LNCAP (cell line): ENCODE data around the gene PRKCH.

Experiments
- CTCF ChIP-seq: fragments of 450-650 bp; IDR thresholded peaks from 2 replicates; pipeline ENCODE4 v1.5.1; 2017; ENCODE audit warnings: mild to moderate bottlenecking

Gene PRKCH

DNA sequence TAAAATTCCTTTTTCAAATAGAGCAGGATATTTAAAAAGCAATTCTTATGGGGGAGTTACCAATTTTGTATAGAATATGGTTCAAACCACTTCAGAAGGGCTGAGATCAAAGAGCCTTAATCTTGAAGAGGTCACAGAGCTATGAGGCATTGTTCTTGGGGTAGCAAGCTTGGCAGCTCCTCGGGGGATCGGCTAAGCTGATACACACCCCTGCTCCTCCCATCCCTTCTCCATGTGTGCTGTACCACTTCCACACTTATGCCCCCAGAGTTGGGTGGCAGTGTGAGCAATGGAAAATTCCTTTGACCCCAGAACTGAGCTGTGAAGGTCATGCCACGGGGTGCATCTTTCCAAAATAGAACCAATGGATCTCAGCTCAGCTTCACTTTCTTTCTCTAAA, 25.2 kb upstream of the PRKCH start:
- no peak for TF ChIP-seq CTCF

GRCh38 chr14:61296719-61297502, 24.5 kb upstream of the PRKCH start:
- TF ChIP-seq CTCF = peak; percentile 78

DNA sequence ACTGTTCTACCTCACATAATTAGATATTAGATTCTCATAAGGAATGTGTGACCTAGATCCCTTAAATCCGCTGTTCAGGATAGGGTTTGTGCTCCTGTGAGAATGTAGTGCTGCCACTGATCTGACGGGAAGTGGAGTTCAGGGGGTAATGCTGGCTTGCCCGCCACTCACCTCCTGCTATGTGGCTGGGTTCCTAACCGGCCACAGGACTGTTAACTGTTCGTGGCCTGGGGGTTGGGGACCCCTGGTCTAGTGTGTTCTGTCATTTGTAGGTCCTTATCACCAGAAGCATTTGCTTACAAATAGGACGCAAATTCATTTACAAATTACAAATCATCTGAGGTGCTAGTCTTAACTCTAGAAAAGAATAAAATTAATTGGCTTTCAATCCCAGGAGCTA, 23.8 kb upstream of the PRKCH start:
- TF ChIP-seq CTCF = no peak

DNA sequence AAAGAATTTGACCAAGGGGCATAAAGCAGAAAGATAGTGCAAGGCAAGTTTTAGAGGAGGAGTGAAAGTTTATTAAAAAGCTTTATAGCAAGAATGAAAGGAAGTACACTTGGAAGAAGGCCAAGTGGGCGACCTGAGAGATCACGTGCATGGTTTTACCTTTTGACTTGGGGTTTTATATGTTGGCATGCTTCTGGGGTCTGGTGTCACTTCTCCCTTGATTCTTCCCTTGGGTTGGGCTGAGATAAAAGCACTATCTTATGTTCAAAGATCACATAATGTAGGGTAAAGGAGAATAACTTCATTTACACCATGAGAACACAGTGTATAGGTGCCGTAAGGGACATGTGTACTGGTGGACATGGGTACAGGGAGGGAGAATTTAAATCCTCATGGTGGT, 22.6 kb upstream of the PRKCH start:
- no peak for TF ChIP-seq CTCF

GRCh38 chr14:61300209-61300608, 21.2 kb upstream of the PRKCH start:
- no peak for TF ChIP-seq CTCF

DNA sequence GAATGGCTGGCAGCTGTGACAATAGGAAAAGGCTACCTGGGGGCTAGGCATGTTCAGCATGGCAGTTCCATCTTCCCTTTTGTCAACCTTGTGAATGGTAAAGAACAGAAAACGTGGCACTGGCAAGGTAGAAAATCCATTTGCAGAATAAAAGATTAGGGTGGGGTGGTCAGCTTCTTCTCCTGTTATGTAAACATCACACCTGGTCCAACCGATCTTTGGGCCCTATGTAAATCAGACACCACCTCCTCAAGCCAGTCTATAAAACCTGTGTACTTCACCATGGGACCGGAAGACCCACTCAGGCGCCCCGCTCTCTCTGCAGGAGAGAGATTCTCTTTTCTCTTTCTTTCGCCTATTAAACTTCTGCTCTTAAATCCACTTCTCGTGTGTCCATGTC, 20.6 kb upstream of the PRKCH start:
- no peak for TF ChIP-seq CTCF

GRCh38 chr14:61304688-61305087, 16.7 kb upstream of the PRKCH start:
- TF ChIP-seq CTCF = no peak

- TF ChIP-seq CTCF = no peak
These were observed 13.2 kb upstream of the PRKCH start for GRCh38 chr14:61308198-61308597.
